ENCODE data around the gene SYT3.

Gene SYT3

GRCh38 chr19:50639121-50640112, at the start of gene SYT3:
SYT3 (minus strand) TSS chr19:50639881; CDS start chr19:50637411, 2,470 bp downstream.
- DNase-seq, result no peak

- DNase-seq, result no peak
Measured at GRCh38 chr19:50688766-50689165, 49.1 kb upstream of the SYT3 start.

GRCh38 chr19:50686310-50687032, 46.8 kb upstream of the SYT3 start:
- no peak for DNase-seq

GRCh38 chr19:50679177-50680125, 39.8 kb upstream of the SYT3 start:
- DNase-seq, result peak; percentile 49

- DNase-seq, result no peak
Measured at GRCh38 chr19:50678323-50678722, 38.6 kb upstream of the SYT3 start.

GRCh38 chr19:50677636-50678035, 38.0 kb upstream of the SYT3 start:
- DNase-seq, result no peak

GRCh38 chr19:50676625-50677197, 37.0 kb upstream of the SYT3 start:
- no peak for DNase-seq

- no peak for DNase-seq
Measured at GRCh38 chr19:50673118-50673517, 33.4 kb upstream of the SYT3 start.

- no peak for DNase-seq
Measured at GRCh38 chr19:50670102-50670380, 30.4 kb upstream of the SYT3 start.

- no peak for DNase-seq
Measured at GRCh38 chr19:50669302-50670101, 29.8 kb upstream of the SYT3 start.

- no peak for DNase-seq
Measured at GRCh38 chr19:50668879-50669278, 29.2 kb upstream of the SYT3 start.

GRCh38 chr19:50668416-50668815, 28.7 kb upstream of the SYT3 start:
- no peak for DNase-seq

GRCh38 chr19:50667759-50668231, 28.1 kb upstream of the SYT3 start:
- DNase-seq, result no peak

GRCh38 chr19:50667177-50667758, 27.6 kb upstream of the SYT3 start:
- DNase-seq, result no peak

GRCh38 chr19:50666346-50667176, 26.9 kb upstream of the SYT3 start:
- DNase-seq, result no peak

GRCh38 chr19:50664204-50664603, 24.5 kb upstream of the SYT3 start:
- DNase-seq, result no peak

GRCh38 chr19:50663482-50663790, 23.8 kb upstream of the SYT3 start:
- no peak for DNase-seq

GRCh38 chr19:50662651-50663481, 23.2 kb upstream of the SYT3 start:
- DNase-seq, result no peak

Data from NCI-H446 treated with DMSO at 0.1 percent for 48 hours (cell line).